HK-2 (cell line): ENCODE results near the gene HIPK2.

Experiments used
- DNase-seq: peaks from one replicate; pipeline ENCODE4 v3.0.0-alpha.2; 2018; ENCODE audit not compliant: unreplicated experiment

HIPK2 gene

GRCh38 chr7:139735466-139735865 lies 42.3 kb downstream of the HIPK2 start:
- no peak for DNase-seq

- DNase-seq, result peak; percentile 22
Observed at GRCh38 chr7:139734395-139734794, 43.4 kb downstream of the HIPK2 start.

DNA sequence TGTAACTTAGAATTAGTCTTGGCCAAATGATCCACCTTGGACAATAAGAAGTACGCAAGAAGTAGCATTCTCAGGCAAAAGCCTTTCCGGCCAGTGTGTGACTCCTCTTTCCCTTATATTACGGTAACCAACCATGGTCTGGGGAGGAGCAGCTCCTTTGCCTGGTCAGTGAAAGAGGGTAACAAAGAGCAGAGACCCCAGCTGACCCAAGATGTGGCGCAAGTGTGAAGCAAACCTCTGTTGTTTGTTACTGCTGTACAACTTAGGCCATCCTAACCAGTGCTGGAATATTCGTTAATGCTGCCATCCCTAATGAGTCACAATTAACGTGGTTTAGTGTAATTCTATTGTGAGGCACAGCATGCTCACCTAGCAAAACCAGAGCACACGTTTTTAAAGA lies 44.0 kb downstream of the HIPK2 start:
- DNase-seq, result no peak

- no peak for DNase-seq
Observed at GRCh38 chr7:139732471-139733167, 45.2 kb downstream of the HIPK2 start.

GRCh38 chr7:139731802-139732470 lies 45.9 kb downstream of the HIPK2 start:
- peak; percentile 76 for DNase-seq

- no peak for DNase-seq
Observed at GRCh38 chr7:139730746-139731612, 46.8 kb downstream of the HIPK2 start.

DNA sequence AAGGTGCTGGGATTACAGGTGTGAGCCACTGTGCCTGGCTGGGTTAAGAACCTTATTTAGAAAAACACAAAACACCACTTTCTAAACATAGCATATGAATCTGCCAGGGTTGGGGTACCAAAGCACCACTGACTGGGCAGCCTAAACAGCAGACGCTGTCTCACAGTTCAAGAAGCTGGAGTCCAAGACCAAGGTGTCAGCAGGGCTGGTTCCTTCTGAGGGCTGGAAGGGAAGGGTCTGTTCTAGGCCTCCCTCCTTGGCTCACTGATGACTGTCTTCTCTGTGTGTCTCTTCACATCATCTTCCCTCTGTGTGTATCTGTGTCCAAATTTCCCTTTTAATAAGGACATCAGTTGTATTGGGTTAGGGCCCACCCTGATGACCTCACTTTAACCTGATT lies 49.6 kb downstream of the HIPK2 start:
- DNase-seq, result no peak

GRCh38 chr7:139727151-139727705 lies 50.6 kb downstream of the HIPK2 start:
- no peak for DNase-seq

DNA sequence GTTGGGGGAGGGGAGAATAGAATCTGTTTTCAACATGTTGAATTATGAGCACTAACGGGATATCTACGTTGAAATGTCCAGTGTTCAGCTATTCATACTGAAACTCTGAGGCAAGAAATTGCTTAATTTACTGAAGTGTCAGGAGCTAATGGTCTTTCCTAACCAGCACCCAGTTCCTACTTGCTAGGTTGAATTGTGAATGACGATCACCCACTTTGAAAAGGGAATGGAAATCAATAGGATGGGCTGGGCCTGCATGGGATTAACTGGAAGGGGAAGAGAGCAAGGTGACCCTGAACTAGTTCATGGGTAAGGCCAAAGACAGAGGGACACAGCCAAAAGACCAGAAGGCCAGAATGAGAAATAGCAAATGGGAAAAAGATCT lies 51.3 kb downstream of the HIPK2 start:
- DNase-seq, result no peak

DNA sequence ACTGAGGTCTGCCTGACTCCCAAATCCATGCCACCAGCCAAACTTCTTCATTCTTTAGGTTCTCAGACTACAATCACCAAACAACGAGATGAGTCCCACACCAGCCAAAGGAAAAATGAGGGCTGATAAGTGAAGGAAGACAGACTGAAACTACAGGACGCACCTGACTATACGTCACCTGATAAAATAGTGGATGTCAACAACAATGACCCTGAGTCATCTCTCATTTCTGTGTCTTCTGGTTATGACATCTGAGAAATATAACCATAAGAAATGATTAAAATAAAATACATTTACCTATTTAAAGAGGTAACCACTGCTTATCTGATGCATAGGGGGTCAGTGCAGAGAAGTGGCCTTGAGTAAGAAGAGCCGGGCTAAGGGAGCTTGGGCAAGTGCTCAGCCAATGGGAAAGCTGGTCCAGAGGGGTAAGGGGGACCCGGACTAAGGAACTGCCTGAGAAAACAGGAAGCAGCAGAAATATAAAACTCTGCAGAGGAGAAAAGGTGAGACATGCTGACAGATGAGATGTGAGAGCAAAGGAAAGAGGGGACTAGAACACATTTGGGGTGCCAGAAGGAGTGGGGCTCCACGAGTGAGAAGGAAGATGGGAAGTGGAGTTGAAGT lies 51.8 kb downstream of the HIPK2 start:
- DNase-seq, result no peak

- no peak for DNase-seq
Observed at GRCh38 chr7:139725077-139725476, 52.7 kb downstream of the HIPK2 start.

GRCh38 chr7:139722604-139723003 lies 55.2 kb downstream of the HIPK2 start:
- no peak for DNase-seq

GRCh38 chr7:139721821-139722220 lies 56.0 kb downstream of the HIPK2 start:
- no peak for DNase-seq

DNA sequence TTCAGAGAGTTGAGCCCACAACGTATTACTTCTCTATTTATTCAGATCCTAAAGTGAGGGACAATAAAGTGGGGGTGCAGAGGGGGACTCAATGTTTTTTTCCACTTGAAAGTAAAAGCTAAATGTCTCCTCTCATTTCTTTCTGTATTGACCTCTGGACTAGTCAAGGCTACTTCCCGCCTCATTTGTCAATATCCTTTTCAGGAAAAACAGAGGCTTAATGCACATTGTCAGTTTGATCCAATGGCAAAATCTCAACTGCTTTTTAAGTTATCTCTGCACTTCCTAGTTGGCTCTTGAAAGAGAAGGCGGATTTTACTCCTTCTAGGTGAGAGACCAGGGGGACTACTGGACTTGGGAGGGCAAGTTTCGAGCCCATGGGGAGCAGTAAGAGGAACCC lies 56.4 kb downstream of the HIPK2 start:
- no peak for DNase-seq

- no peak for DNase-seq
Observed at GRCh38 chr7:139720705-139721231, 57.0 kb downstream of the HIPK2 start.

GRCh38 chr7:139720186-139720585 lies 57.6 kb downstream of the HIPK2 start:
- DNase-seq, result no peak

- no peak for DNase-seq
Observed at GRCh38 chr7:139718859-139719258, 58.9 kb downstream of the HIPK2 start.

DNA sequence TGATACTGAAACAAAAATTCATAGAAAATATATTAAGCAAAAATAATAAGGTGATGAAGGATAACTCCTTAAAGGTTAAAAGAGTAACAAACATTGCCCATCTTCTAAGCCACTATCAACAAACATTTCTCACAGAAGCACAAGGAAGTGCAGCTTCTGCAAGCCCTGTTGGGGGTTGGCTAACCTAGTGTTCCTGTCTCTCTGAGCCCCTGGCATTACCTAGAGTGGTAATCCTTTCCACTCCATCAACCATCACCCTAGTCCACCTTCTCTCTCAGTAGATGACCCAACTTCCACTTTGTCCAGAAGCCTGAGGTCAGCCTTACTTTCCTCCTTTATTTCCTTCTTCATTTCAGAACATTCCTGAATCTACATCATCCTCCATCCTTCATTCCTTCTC lies 59.7 kb downstream of the HIPK2 start:
- DNase-seq, result no peak

- DNase-seq, result no peak
Observed at GRCh38 chr7:139716156-139716942, 61.4 kb downstream of the HIPK2 start.

DNA sequence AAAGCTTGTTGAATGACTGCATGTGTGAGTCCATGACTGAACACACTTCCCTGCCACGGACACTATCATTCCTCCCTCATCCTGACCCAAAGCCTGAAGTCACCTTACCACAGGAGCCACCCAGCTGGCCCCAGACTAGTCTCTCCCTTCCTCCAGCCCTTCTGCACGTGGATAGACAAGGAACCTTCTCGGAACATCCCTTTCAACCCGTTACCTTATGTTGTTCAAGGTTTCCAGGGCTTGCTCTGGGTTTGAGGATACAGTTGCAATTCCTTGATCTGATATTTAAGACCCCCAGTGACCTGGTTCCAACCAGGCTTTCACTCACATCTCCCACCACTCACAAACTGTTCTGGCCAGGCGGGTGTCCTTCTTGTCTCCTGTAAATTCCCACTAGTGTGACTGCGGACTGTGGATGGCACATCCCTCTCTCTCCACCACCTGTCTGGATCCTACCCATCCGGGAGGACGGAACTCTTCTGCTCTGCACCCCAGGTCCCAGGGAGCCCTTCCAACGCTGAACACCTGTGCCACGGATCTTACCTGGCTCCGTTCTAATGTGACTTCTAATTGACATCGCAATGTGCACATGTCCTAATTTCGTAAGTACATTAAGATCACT lies 62.5 kb downstream of the HIPK2 start:
- DNase-seq, result no peak
